ENCODE data around the gene ZSCAN18. TPM values are rescaled to one million over a fixed set of nuclear protein-coding genes. Genes with fewer than 3 reads are reported as not detected.
A peak's percentile ranks its signal among the peaks of the same experiment; 100 is the strongest.

The ZSCAN18 gene
- total and polyA plus RNA-seq, 5 experiments from 2014 or later = 18.7 to 110 (median 30.0) TPM

GRCh38 chr19:58038688-58039204 lies 59.3 kb downstream of the ZSCAN18 start:
- Mint-ChIP-seq H3K4me1 (peaks cover 0 to 10% (median 3%) of the 10 kb centered on the region in 4 donors), H3K27me3 (peaks cover 17 to 39% (median 34%) of the 10 kb centered on the region in 5 donors), H3K4me3 (no peak overlapping the region), H3K9me3 (peaks cover 12 to 90% (median 38%) of the 10 kb centered on the region in 9 donors), H3K27ac (peak overlapping the region in 1 of 10 donors; percentile 62), H3K36me3 (peaks cover 27 to 40% (median 36%) of the 10 kb centered on the region in 3 donors)
- ATAC-seq (no peak), DNase-seq (no peak)
- POLR2A ChIA-PET = no interaction called here

- DNase-seq = no peak
- peaks cover 12 to 90% (median 38%) of the 10 kb centered on the region in 9 donors for H3K9me3 Mint-ChIP-seq
- POLR2A ChIA-PET = no interaction called here
- H3K27me3 Mint-ChIP-seq = peaks cover 17 to 39% (median 38%) of the 10 kb centered on the region in 5 donors
- no peak overlapping the region for H3K4me3 Mint-ChIP-seq
- peaks cover 0 to 10% (median 3%) of the 10 kb centered on the region in 4 donors for H3K4me1 Mint-ChIP-seq
- H3K27ac Mint-ChIP-seq = peak overlapping the region in 1 of 10 donors; percentile 62
- H3K36me3 Mint-ChIP-seq = peaks cover 30 to 40% (median 34%) of the 10 kb centered on the region in 3 donors
- ATAC-seq = no peak
Measured at GRCh38 chr19:58037927-58038687, 59.9 kb downstream of the ZSCAN18 start.

GRCh38 chr19:58035863-58036262 lies 62.2 kb downstream of the ZSCAN18 start:
- ATAC-seq = no peak
- Mint-ChIP-seq H3K27me3 (peaks cover 18 to 48% (median 36%) of the 10 kb centered on the region in 5 donors), H3K9me3 (peaks cover 9 to 88% (median 36%) of the 10 kb centered on the region in 9 donors)

GRCh38 chr19:58034477-58034793 lies 63.6 kb downstream of the ZSCAN18 start:
- H3K27me3 Mint-ChIP-seq = peaks cover 18 to 48% (median 33%) of the 10 kb centered on the region in 5 donors
- POLR2A ChIA-PET = interaction anchor here (1.0 kb wide), 1 partner anchor 25 kb away, joined by 3 read pairs; the partner anchor contains the start of gene ZNF135
- H3K4me3 Mint-ChIP-seq = peak overlapping the region in 1 of 10 donors; percentile 58
- H3K27ac Mint-ChIP-seq = no peak overlapping the region
- no peak for ATAC-seq
- H3K4me1 Mint-ChIP-seq = peaks cover 0 to 10% (median 4%) of the 10 kb centered on the region in 4 donors
- peaks cover 21 to 39% (median 33%) of the 10 kb centered on the region in 3 donors for H3K36me3 Mint-ChIP-seq
- peaks cover 10 to 88% (median 29%) of the 10 kb centered on the region in 9 donors for H3K9me3 Mint-ChIP-seq
- DNase-seq = no peak

More at GRCh38 chr19:58035863-58036262, 62.2 kb downstream of the ZSCAN18 start:
- peaks cover 0 to 10% (median 3%) of the 10 kb centered on the region in 4 donors for H3K4me1 Mint-ChIP-seq
- H3K36me3 Mint-ChIP-seq = peaks cover 28 to 43% (median 32%) of the 10 kb centered on the region in 3 donors
- DNase-seq = no peak
- peak overlapping the region in 1 of 10 donors; percentile 58 for H3K27ac Mint-ChIP-seq
- H3K4me3 Mint-ChIP-seq = peak overlapping the region in 2 of 10 donors; percentile 20 to 22
- POLR2A ChIA-PET = no interaction called here

Other genes with a start within 250 kb of the ZSCAN18 start
- gene ZNF587, start 248.4 kb downstream of the ZSCAN18 start, total RNA-seq = 10 to 100 TPM; 61.9 to 69.2 TPM
- gene ZNF587, start 248.4 kb downstream of the ZSCAN18 start, polyA plus RNA-seq = 1 to 10 TPM; 1.3 to 7.4 (median 4.7) TPM
- 10 to 100 TPM; 84.6 to 85.1 TPM for gene ZNF814, start 209.2 kb downstream of the ZSCAN18 start, total RNA-seq
- 10 to 100 TPM; 13.2 to 32.2 (median 20.9) TPM for gene ZNF814, start 209.2 kb downstream of the ZSCAN18 start, polyA plus RNA-seq
- gene ZNF417, start 181.6 kb downstream of the ZSCAN18 start, total RNA-seq = 10 to 100 TPM; 44.2 to 50.1 TPM
- 1 to 10 TPM; 1.6 to 6.0 (median 1.8) TPM for gene ZNF417, start 181.6 kb downstream of the ZSCAN18 start, polyA plus RNA-seq
- gene ZNF418, start 162.8 kb downstream of the ZSCAN18 start, total RNA-seq = 10 to 100 TPM; 28.0 to 31.8 TPM
- gene ZNF418, start 162.8 kb downstream of the ZSCAN18 start, polyA plus RNA-seq = 1 to 10 TPM in 2 of 3 donors, not detected in 1; 1.0 to 2.1 TPM
- 10 to 100 TPM; 21.8 to 22.8 TPM for gene ZNF256, start 150.5 kb downstream of the ZSCAN18 start, total RNA-seq
- 1 to 10 TPM; 4.5 to 6.2 (median 4.9) TPM for gene ZNF256, start 150.5 kb downstream of the ZSCAN18 start, polyA plus RNA-seq
- gene C19orf18, start 123.7 kb downstream of the ZSCAN18 start, total RNA-seq = 1 to 10 TPM; 2.2 to 2.9 TPM
- gene C19orf18, start 123.7 kb downstream of the ZSCAN18 start, polyA plus RNA-seq = under 1 TPM in 1 of 3 donors, not detected in 2; 0.24 TPM
- gene ZNF606, start 95.4 kb downstream of the ZSCAN18 start, total RNA-seq = 10 to 100 TPM; 52.6 to 53.2 TPM
- 1 to 10 TPM; 2.1 to 6.5 (median 6.0) TPM for gene ZNF606, start 95.4 kb downstream of the ZSCAN18 start, polyA plus RNA-seq
- gene ZSCAN1, start 64.2 kb downstream of the ZSCAN18 start, total RNA-seq = not detected
- not detected for gene ZSCAN1, start 64.2 kb downstream of the ZSCAN18 start, polyA plus RNA-seq
- 10 to 100 TPM; 13.3 to 15.4 TPM for gene ZNF135, start 38.9 kb downstream of the ZSCAN18 start, total RNA-seq
- 1 to 10 TPM in 2 of 3 donors, under 1 TPM in 1; 0.79 to 4.3 (median 3.8) TPM for gene ZNF135, start 38.9 kb downstream of the ZSCAN18 start, polyA plus RNA-seq
- 10 to 100 TPM; 16.2 to 17.4 TPM for gene ZNF329, start 52.6 kb upstream of the ZSCAN18 start, total RNA-seq
- gene ZNF329, start 52.6 kb upstream of the ZSCAN18 start, polyA plus RNA-seq = 10 to 100 TPM in 1 of 3 donors, 1 to 10 TPM in 2; 5.9 to 11.9 (median 7.6) TPM
- gene ZNF274, start 84.8 kb upstream of the ZSCAN18 start, total RNA-seq = 100 to 1,000 TPM; 110 to 119 TPM
- gene ZNF274, start 84.8 kb upstream of the ZSCAN18 start, polyA plus RNA-seq = 10 to 100 TPM; 26.5 to 38.7 (median 34.9) TPM
- 10 to 100 TPM; 57.4 to 60.1 TPM for gene ZNF544, start 130.7 kb upstream of the ZSCAN18 start, total RNA-seq
- gene ZNF544, start 130.7 kb upstream of the ZSCAN18 start, polyA plus RNA-seq = 10 to 100 TPM; 19.5 to 35.2 (median 23.9) TPM
- gene ZNF8, start 180.7 kb upstream of the ZSCAN18 start, total RNA-seq = 10 to 100 TPM; 12.9 to 13.1 TPM
- gene ZNF8, start 180.7 kb upstream of the ZSCAN18 start, polyA plus RNA-seq = 1 to 10 TPM in 1 of 3 donors, under 1 TPM in 2; 0.44 to 1.1 (median 0.75) TPM
- gene ERVK3-1, start 207.1 kb upstream of the ZSCAN18 start, total RNA-seq = 10 to 100 TPM; 84.3 to 86.1 TPM
- gene ERVK3-1, start 207.1 kb upstream of the ZSCAN18 start, polyA plus RNA-seq = 10 to 100 TPM; 55.1 to 80.9 (median 72.0) TPM
- gene ZSCAN22, start 228.8 kb upstream of the ZSCAN18 start, total RNA-seq = 1 to 10 TPM; 4.6 TPM
- gene ZSCAN22, start 228.8 kb upstream of the ZSCAN18 start, polyA plus RNA-seq = 1 to 10 TPM in 2 of 3 donors, under 1 TPM in 1; 0.69 to 3.3 (median 1.4) TPM

Data from naive thymus-derived CD8-positive, alpha-beta T cell (primary cell).